Activated B cell treated with CpG ODN at 0.5 μM for 24 hours (primary cell): ENCODE measurements around the gene PDP2. TPM values are rescaled to one million over a fixed set of nuclear protein-coding genes. Genes with fewer than 3 reads are reported as not detected.

Experiments used
- ATAC-seq: fragments of 200-7000 bp; cut with Tn5 transposase; one replicate; pipeline ENCODE4 v1.10.0; 2021; ENCODE audit warnings: low read depth, mild to moderate bottlenecking, moderate library complexity
- CTCF ChIA-PET: fragments of 350-600 bp; sonication (Branson Sonifier 250); formaldehyde crosslinking; loops from one replicate; lab custom pipeline; 2021; ENCODE audit warnings: antibody characterized with exemption; lab: Charles Lee
- POLR2A ChIA-PET: fragments of 350-600 bp; sonication (Branson Sonifier 250); formaldehyde crosslinking; loops from one replicate; lab custom pipeline; 2021; ENCODE audit warnings: antibody characterized with exemption; lab: Charles Lee
- DNase-seq: peaks from one replicate; pipeline ENCODE4 v3.0.0; 2022
- H3K27ac Mint-ChIP-seq: one replicate; pipeline ENCODE4 v1.8.0; 2020; ENCODE audit warnings: mixed read lengths
- H3K27me3 Mint-ChIP-seq: one replicate; pipeline ENCODE4 v1.8.0; 2021; ENCODE audit warnings: mixed read lengths
- H3K36me3 Mint-ChIP-seq: one replicate; pipeline ENCODE4 v1.8.0; 2021; ENCODE audit warnings: low read depth, mixed read lengths
- H3K4me1 Mint-ChIP-seq: one replicate; pipeline ENCODE4 v1.8.0; 2021; ENCODE audit warnings: mixed read lengths
- H3K4me3 Mint-ChIP-seq: one replicate; pipeline ENCODE4 v1.8.0; 2020; ENCODE audit warnings: mild to moderate bottlenecking, mixed read lengths
- H3K9me3 Mint-ChIP-seq: one replicate; pipeline ENCODE4 v1.8.0; 2020; ENCODE audit warnings: mixed read lengths
- intact Hi-C: fragments of 100-400 bp; cut with micrococcal nuclease; formaldehyde crosslinking; loops from one replicate; pipeline ENCODE4 v1.15.1; 2024
- total RNA-seq: library from RNA; stranded (reverse); gene quantifications from 2 replicates; pipeline ENCODE4 v1.2.3, GENCODE V29; 2022
- TF ChIP-seq, protein P1 (sequence below): fragments of 200-600 bp; IDR thresholded peaks from one replicate; pipeline ENCODE4 v1.8.0; 2022; ENCODE audit warnings: antibody characterized with exemption, mild to moderate bottlenecking

The PDP2 gene
- total RNA-seq, 1 donor from 2014 or later, result 13.2 TPM

DNA sequence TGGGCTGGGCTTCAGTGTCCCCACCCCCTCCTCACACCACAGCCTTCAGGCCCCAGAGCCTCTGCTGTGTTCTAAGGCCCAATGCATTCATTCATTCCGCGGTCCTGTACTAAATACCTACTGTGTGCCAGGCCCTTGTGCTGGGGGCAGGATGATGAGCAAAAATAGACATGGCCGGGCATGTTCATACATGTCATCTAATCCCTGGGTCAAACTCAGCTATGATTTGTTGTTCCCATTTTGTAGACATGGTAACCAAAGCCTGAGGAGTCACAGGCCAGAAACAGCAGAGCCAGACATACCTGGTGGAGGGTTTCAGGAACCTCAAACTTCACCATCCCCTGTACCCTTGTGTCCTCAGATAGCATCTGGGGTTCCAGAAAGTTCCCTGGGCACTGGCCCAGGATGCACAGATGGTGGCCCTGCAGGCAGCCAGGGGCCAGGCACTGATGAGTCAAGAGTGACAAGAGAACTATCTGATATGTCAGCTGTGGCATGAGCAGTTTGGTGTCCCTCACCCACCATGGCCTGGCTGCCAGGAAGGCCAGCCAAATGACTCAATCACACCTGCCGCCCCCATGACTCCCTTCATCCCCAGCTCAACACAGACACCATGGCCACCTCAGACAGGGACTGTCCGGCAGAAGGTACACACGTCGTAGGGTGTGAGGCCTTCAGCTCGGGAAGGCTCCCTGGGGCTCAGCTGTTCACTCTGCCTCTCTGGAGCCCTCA lies 47.8 kb downstream of the PDP2 start:
- H3K27ac Mint-ChIP-seq, result no peak overlapping the region
- TF ChIP-seq, protein P1, sequence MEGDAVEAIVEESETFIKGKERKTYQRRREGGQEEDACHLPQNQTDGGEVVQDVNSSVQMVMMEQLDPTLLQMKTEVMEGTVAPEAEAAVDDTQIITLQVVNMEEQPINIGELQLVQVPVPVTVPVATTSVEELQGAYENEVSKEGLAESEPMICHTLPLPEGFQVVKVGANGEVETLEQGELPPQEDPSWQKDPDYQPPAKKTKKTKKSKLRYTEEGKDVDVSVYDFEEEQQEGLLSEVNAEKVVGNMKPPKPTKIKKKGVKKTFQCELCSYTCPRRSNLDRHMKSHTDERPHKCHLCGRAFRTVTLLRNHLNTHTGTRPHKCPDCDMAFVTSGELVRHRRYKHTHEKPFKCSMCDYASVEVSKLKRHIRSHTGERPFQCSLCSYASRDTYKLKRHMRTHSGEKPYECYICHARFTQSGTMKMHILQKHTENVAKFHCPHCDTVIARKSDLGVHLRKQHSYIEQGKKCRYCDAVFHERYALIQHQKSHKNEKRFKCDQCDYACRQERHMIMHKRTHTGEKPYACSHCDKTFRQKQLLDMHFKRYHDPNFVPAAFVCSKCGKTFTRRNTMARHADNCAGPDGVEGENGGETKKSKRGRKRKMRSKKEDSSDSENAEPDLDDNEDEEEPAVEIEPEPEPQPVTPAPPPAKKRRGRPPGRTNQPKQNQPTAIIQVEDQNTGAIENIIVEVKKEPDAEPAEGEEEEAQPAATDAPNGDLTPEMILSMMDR, result no peak

DNA sequence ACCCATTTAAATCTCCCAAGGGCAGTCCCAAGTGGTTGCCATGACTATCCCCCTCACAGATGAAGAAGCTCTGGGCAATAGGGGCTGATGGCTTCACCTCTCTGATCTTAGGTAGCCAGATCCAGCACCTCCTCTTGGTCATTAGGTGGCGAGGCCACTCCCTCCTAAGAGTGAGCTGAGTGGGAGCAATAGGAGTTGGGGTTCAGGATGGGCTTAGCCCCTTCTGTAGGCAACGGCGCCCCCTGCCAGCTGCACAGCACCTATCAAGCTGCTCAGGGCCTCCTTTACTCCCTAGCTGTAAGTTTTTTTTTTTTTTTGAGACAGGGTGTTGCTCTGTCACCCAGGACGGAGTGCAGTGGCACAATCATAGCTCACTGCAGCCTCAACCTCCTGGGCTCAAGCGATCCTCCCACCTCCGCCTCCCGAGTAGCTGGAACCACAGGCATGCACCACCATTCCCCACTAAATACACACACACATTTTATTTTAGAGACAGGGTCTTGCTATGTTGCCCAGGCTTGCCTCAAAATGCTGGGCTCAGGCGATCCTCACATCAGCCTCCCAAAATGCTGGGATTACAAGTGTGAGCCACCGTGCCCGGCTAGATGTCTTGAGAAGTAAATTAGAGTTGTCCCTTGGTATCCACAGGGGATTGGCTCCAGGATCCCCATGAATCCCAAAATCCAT lies 48.5 kb downstream of the PDP2 start:
- Mint-ChIP-seq H3K9me3 (no peaks in the 10 kb centered on the region), H3K4me1 (peaks cover 31% of the 10 kb centered on the region), H3K36me3 (peaks cover 28% of the 10 kb centered on the region), H3K27me3 (peaks cover 18% of the 10 kb centered on the region), H3K4me3 (no peak overlapping the region), H3K27ac (no peak overlapping the region)
- ChIA-PET CTCF (interaction anchor here (1.1 to 1.4 kb wide), 2 partner anchors 31 to 56 kb away, joined by 3 read pairs; no protein-coding TSS in a partner anchor), POLR2A (no interaction called here)
- DNase-seq, result no peak
- intact Hi-C loops, result loop anchor here (5.0 kb wide), 1 partner anchor 97 kb away; the partner anchor contains the start of gene NAE1
- TF ChIP-seq, protein P1, result no peak
- no peak for ATAC-seq

More for the DNA sequence above, 47.8 kb downstream of the PDP2 start:
- Mint-ChIP-seq H3K9me3 (no peaks in the 10 kb centered on the region), H3K36me3 (peaks cover 21% of the 10 kb centered on the region), H3K4me3 (no peak overlapping the region), H3K4me1 (peaks cover 24% of the 10 kb centered on the region), H3K27me3 (peaks cover 25% of the 10 kb centered on the region)
- ChIA-PET CTCF (interaction anchor here (1.1 to 1.4 kb wide), 2 partner anchors 32 to 55 kb away, joined by 3 read pairs; no protein-coding TSS in a partner anchor), POLR2A (no interaction called here)
- ATAC-seq (no peak), DNase-seq (no peak)
- intact Hi-C loops, result loop anchor here (5.0 kb wide), 1 partner anchor 96 kb away; the partner anchor contains the start of gene NAE1

DNA sequence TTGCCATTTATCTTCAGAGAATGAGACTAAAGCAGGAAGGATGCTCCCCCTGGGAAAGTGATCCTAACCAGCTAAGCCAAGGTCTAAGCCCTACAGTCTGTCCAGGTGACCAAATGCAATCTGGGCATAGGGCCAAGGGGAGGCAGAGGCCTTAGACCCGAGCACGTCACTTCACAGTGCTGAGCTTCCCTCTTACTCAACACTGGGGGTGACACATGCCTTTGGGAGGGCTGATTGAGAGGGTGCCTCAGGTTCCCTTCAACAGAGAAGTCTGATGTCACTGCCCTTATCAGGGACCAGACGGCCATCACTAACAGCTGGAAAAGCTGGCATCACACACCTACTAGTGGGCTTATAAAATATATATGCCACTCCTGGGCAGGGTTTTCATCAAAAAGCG lies 49.9 kb downstream of the PDP2 start:
- intact Hi-C loops, result no loop called here
- peaks cover 10% of the 10 kb centered on the region for H3K27me3 Mint-ChIP-seq
- peaks cover 37% of the 10 kb centered on the region for H3K36me3 Mint-ChIP-seq
- H3K4me3 Mint-ChIP-seq, result no peak overlapping the region
- no peak overlapping the region for H3K27ac Mint-ChIP-seq
- CTCF ChIA-PET, result no interaction called here
- no peaks in the 10 kb centered on the region for H3K9me3 Mint-ChIP-seq
- TF ChIP-seq, protein P1, result no peak
- POLR2A ChIA-PET, result no interaction called here
- H3K4me1 Mint-ChIP-seq, result peaks cover 42% of the 10 kb centered on the region
- DNase-seq (no peak), ATAC-seq (no peak)

DNA sequence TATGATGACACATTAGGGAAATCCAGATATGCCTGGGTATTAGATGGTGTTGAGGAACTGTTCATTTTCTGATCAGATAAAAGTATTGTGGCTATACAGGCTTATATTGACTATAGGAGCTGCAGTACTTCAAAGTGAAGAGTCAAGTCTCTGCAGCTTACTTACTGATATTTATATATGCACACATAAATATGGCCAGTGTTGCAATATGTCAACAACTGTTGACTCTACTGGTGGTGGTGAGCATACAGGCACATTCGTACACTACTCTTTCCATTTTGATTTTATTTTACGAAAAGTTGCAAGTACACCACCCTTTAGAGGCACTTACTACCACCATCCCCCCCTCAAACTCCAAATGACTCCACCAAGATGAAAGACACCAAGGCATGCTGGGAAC lies 51.4 kb downstream of the PDP2 start:
- TF ChIP-seq, protein P1, result no peak
- peaks cover 39% of the 10 kb centered on the region for H3K36me3 Mint-ChIP-seq
- H3K27ac Mint-ChIP-seq, result no peak overlapping the region
- peak overlapping the region; percentile 39 for H3K4me3 Mint-ChIP-seq
- peaks cover under 1% of the 10 kb centered on the region for H3K27me3 Mint-ChIP-seq
- no peak for DNase-seq
- no peak for ATAC-seq
- intact Hi-C loops, result no loop called here
- CTCF ChIA-PET, result no interaction called here
- POLR2A ChIA-PET, result no interaction called here
- no peaks in the 10 kb centered on the region for H3K9me3 Mint-ChIP-seq
- peaks cover 47% of the 10 kb centered on the region for H3K4me1 Mint-ChIP-seq

DNA sequence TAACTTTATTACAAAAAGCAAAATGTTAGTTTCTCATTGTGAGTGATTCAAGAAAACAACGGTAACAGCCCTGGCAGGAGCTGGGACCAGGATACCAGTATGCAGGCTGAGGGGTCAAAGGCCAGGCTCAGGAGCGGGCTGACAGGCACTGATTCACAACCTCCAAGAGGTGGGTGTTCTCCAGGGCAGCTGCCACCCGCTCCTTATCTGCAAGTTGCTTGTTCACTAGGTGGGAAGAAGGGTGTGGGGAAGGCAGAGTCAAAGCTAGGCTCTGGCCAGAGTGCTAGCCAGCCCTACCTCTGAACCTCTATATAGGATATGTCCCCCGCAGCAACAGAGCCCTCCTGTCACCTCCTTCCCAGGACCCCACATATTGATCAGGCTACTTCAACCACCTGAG lies 51.8 kb downstream of the PDP2 start:
- Mint-ChIP-seq H3K4me3 (peak overlapping the region; percentile 96), H3K27me3 (no peaks in the 10 kb centered on the region), H3K27ac (peak overlapping the region; percentile 30), H3K4me1 (peaks cover 51% of the 10 kb centered on the region), H3K36me3 (peaks cover 39% of the 10 kb centered on the region), H3K9me3 (no peaks in the 10 kb centered on the region)
- intact Hi-C loops, result no loop called here
- CTCF ChIA-PET, result no interaction called here
- DNase-seq (no peak), ATAC-seq (no peak)
- TF ChIP-seq, protein P1, result no peak
- POLR2A ChIA-PET, result no interaction called here
